ENCODE measurements around the gene RNF41.

DNA sequence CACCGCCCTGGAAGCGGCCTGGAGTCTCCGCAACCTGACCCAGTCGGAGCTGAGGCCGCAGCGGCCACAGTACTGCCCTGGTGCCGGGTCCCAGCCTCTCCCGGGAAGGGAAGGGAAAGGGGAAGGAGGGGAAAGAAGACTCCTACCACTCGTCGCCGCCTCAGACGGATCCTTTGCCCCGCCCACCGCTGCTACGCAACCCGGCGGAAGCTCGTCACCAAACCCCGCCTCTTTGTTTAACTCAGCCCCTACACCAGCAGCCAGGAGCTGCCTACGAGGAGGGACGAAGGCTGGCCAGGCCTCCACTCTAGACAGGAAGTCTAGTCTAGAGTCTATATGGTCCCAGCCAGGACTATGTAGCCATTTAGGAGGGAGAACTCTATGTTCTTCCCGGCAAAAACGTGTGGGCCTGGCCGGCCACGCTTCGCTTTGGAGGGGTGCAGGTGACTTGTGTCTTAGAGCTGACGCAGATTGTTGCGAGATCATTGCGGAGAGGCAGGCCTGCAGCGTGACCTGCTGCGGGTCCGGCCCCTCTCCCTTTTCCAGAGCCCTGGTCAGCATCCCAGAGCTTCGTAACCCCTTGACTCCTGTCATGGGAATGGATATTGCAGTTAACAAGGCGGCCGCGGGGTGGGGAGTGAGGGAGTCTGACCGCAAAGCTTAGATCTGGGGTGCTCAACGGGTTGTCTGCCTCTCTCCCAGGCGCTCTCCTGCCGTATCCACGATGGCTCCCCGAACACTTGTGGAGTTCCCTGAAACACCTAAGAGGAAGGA is at the start of gene RNF41:
- TF ChIP-seq CTCF (IDR thresholded peaks at IDR 0.05) (no peak), POLR2A (IDR thresholded peaks at IDR 0.05) (peak in 1 of 2 donors; percentile 94)
